ENCODE measurements around the gene MYL6.
"Not testable (repeated sequence)": the region's sequence is repeated elsewhere in the genome, so short reads cannot be mapped to it uniquely, and the experiment has no call there.

Gene MYL6

DNA sequence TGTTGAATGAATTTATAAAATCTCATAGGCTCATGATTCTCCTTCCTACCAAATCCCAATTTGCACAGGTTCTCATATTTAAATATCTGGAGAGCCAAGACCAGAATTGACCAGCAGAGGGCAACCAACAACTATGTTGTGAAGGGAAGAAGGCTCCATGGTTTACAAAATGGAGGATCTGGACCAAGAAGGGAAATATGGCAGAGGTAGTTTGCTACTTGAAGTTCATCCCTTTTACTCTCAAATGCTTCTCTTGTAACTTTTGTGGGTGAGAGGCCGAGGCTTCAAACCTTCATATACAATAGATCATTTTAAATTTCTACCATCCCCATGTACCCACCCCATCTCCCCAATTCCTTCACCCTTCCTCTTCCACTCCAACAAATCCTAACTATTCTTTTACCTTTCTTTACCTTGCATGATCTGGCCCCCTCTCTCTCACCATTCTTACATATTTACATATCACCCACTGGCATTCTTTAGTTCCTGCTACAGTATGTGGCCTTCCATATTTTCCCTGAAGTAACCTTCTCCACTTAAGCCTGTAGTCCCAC lies 34.9 kb downstream of the MYL6 start:
- peak; percentile 78 for DNase-seq

DNA sequence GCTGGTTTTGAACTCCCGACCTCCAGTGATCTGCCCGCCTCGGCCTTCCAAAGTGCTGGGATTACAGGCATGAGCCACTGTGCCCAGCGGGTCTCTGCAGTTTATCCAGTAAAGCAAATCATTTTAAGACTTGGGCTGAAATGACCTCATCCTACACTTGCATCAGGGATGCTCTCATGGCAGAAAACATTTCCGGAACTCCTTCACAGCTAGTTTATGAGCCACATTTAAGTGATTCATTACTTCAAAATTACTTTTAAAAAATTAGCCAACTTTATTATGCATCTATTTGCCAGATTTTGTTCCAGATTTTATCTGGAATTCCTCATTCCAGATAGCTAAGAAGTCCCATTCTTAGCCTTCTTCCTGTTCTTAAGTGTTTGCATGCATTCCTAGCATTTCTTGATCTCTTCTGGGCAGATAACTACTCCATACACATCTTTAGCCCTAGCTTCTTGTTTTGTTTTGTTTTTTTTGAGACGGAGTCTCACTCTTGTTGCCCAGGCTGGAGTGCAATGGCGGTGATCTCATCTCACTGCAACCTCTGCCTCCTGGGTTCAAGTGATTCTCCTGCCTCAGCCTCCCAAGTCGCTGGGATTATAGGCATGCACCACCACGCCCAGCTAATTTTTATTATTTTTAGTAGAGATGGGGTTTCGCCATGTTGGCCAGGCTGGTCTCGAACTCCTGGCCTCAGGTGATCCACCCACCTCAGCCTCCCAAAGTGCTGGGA lies 38.8 kb downstream of the MYL6 start:
- not testable (repeated sequence) for DNase-seq

DNA sequence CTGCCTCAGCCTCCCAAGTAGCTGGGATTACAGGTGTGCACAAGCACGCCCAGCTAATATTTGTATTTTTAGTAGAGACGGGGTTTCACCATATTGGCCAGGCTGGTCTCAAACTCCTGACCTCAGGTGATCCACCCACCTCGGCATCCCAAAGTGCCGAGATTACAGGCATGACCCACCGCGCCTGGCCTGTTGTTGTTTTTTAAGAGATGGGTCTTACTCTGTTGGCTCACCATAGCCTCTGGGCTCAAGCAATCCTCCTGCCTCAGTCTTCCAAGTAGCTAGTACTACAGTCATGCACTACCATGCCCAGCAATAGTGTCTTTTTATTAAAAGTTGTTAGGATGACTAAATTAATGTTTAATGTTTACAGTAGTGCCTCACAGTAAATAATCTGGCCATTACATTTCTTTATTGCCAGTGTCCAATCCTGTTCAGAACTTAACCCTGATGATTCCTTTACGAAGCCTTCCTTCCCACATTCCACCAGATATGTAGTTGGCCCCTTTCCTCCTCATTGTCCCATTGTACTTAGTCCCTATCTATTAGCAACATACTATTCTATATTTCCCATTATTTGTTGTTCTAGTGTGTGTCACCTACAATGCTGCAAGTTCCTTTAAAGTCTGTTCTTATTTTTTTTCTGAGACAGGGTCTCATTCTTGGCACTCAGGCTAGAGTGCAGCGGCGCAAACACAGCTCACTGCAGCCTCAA lies 39.9 kb downstream of the MYL6 start:
- DNase-seq: no peak

DNA sequence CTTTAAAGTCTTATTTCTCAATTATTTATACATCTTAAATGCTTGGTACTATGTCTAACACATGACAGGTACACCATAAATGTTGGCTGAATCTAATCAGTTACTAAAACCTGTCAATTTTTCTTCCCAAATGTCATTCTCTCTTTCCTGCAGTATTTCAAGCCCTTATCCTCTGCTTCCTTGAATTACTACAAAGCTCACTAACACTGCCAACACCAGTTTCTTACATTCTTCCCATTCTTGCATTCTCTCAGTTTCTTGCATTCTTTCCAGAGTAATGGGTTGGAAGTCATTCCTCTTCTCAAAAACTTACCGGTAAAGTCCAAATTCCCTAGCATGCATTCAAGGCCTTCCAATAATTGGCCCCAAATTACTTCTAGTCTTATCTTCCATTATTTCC lies 40.7 kb downstream of the MYL6 start:
- DNase-seq: no peak

DNA sequence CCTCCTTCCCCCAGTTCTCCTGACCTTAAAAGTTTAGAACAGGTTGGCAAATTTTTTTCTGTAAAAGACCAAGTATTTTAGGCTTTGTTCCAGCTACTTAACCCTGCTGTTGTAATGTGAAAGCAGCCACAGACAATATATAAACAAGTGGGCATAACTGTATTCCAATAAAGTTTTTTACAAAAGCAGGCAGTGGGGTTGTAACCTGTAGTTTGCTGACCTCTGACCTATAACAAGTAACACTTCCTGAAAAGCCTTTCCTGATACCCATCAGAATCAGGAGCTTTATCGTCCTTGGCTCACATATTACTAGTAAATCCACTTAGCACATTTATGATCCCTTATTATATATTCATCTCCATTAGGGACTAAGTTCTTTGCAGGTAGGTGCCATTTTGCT lies 44.2 kb downstream of the MYL6 start:
- no peak for DNase-seq

DNA sequence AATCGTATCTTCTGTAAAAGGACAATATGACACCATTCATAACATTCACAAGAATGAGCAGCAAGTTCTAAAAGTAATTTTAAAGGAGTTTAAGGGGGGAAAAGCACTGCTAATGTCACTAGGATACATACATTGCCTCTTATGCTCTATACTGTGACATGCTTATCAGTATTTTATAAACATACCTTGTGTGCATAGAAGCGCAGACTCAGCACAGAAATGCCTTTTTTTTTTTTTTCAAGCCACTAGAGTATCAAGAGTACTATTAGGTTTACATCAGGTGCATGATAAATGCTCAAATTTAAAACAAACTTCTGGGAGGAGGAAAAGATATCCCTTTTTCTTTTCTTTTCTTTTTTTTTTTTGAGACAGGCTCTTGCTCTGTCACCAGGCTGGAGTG lies 44.7 kb downstream of the MYL6 start:
- no peak for DNase-seq

DNA sequence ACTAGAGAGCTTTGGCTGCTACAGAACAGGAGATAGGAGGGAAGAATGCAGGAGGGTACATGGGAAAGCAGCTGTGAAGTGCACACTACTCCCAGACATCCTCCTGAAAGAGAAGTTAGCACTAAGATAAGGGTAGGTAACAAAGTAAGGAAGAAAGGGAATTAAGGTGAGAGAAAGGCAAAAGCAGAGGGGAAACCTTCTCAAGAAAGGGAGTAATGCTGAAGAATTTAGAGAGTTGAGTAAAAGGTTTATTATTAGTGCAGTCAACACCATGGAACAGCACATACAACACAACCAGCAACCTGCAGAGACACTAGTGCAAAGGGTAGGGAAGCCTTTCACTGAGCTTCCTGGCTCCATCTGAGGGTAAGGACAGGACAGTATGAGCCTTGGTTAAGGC lies 46.1 kb downstream of the MYL6 start:
- DNase-seq: no peak

DNA sequence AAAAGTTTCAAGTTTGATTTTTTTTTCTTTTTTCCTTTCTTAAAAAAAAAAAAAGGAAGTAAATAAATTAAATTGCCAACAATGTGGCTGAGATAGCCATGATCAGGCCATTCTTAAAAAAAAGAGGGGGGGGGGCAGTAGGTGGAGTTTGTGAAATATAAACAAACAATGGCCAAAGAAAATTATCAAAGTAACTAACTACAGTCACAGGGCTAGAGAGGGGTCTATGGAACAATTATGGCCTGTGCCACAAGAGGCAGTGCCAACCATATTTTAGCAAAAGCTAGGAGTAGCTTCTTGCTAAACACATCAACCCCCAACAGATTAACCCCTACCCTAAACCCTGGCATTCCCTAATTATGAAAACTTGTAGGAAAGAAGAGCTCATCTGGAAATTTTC lies 47.3 kb downstream of the MYL6 start:
- DNase-seq: no peak

DNA sequence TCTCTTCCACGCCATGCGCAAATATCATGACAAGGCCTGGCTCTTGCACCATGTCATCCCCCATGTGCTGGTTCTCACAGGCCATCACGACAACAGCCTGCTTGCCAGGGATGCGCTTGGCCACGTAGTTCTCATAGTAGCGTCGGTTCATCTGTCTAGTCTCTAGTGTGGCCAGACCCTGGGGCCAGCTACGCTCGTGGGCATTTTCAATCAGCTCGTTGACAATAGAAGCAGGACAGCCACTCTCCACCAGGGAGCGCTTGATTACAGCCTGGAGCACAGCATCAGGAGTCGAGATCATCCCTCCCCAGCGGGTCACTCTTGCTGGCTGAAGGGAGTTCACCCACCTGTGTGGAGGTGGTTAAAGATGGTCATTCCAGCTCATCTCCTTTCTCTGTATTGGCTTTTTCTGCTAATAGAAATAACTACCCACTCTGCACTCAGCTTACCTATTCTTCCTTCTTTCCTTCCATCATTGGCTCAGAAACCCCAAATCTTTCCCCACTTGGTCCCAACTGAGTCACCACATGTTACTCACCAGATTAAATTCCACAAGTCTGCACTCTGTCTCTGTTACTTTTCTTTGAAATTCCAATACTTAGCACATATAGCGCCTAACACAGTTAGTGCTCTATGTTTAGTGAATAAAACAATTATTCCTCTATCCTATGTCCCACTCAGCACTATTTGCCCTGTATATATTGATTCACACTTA lies 48.5 kb downstream of the MYL6 start:
- no peak for DNase-seq

DNA sequence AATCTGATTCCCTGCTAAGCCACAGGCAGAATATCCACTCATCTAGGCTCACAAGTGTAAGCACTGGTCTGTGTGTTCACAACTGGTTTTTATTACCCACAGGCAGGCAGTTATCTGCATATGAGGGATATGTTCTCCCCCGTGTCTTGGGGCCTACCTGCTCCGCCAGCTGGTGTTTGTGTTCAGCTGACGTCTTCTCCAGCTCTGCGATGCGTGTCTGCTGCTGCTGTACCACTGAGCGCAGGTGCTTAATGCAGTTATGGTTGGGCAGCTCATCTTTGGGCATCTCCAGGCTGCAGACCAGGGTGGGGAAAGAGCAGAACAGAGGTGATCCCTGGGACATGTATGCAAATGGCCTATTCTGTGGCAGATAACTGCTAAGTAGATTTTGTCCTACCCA lies 49.8 kb downstream of the MYL6 start:
- DNase-seq: no peak

Data from NCI-H2029 treated with DMSO at 0.1 percent for 48 hours (cell line).